IMR-90 (cell line): Measurements from ENCODE around the gene WIPF2. TPM values are rescaled to one million over a fixed set of nuclear protein-coding genes. Genes with fewer than 3 reads are reported as not detected.

Experiments
- ATAC-seq: fragments of 200-7000 bp; cut with Tn5 transposase; 2 replicates; pipeline ENCODE4 v1.9.1; 2020; ENCODE audit warnings: low read depth, mild to moderate bottlenecking, moderate library complexity
- BruUV-seq: library from RNA; stranded (reverse); fragments of 400-500 nt; replicated peaks from 2 replicates; lab custom pipeline; 2021; lab: Mats Ljungman, UMichigan
- CTCF ChIA-PET: fragments of 300-600 bp; formaldehyde crosslinking; extraction: SDS; loops from one replicate; lab custom pipeline; 2021; ENCODE audit warnings: antibody characterized with exemption; lab: Yijun Ruan, JAX
- POLR2A ChIA-PET: fragments of 300-600 bp; sonication (Branson Sonifier 250); formaldehyde crosslinking; loops from one replicate; lab custom pipeline; 2022; ENCODE audit warnings: antibody characterized with exemption; ENCODE audit not compliant: unreplicated experiment; lab: Charles Lee
- DNase-seq: peaks from one replicate; pipeline ENCODE4 v3.0.0; 2013
- H2AFZ ChIP-seq: replicated peaks from 2 replicates; pipeline ENCODE3; 2013; ENCODE audit warnings: low read length, mild to moderate bottlenecking; ENCODE audit not compliant: poor library complexity
- H2AK5ac ChIP-seq: 2 replicates; pipeline ENCODE4 v1.6.1; 2013; ENCODE audit warnings: low read depth, low read length, inconsistent platforms
- H2AK9ac ChIP-seq: replicated peaks from 2 replicates; pipeline ENCODE3; 2013; ENCODE audit warnings: mild to moderate bottlenecking, low read depth, low read length, moderate library complexity; ENCODE audit not compliant: poor library complexity
- H2BK120ac ChIP-seq: 2 replicates; pipeline ENCODE4 v1.6.1; 2013; ENCODE audit warnings: low read depth, low read length, inconsistent platforms
- H2BK15ac ChIP-seq: 3 replicates; pipeline ENCODE4 v1.6.1; 2013; ENCODE audit warnings: low read depth, low read length, inconsistent platforms
- H2BK20ac ChIP-seq: 2 replicates; pipeline ENCODE4 v1.6.1; 2013; ENCODE audit warnings: low read depth, mild to moderate bottlenecking, inconsistent platforms, low read length, moderate library complexity
- H2BK5ac ChIP-seq: 2 replicates; pipeline ENCODE4 v1.6.1; 2013; ENCODE audit warnings: mild to moderate bottlenecking, low read depth, low read length, inconsistent platforms; ENCODE audit not compliant: poor library complexity, severe bottlenecking
- H3K14ac ChIP-seq: replicated peaks from 2 replicates; pipeline ENCODE4 v1.6.1; 2013; ENCODE audit warnings: low read depth, low read length, inconsistent platforms
- H3K18ac ChIP-seq: 2 replicates; pipeline ENCODE4 v1.6.1; 2013; ENCODE audit warnings: low read depth, low read length, control low read depth
- H3K23ac ChIP-seq: 2 replicates; pipeline ENCODE4 v1.6.1; 2013; ENCODE audit warnings: low read depth, low read length, inconsistent platforms
- H3K27ac ChIP-seq: 2 replicates; pipeline ENCODE4 v1.5.1; 2013; ENCODE audit warnings: mild to moderate bottlenecking, control low read depth, low read length; ENCODE audit not compliant: insufficient read depth
- H3K27me3 ChIP-seq: 2 replicates; pipeline ENCODE4 v1.6.1; 2013; ENCODE audit warnings: low read length; ENCODE audit not compliant: control insufficient read depth, insufficient read depth
- H3K36me3 ChIP-seq: 2 replicates; pipeline ENCODE4 v1.6.1; 2013; ENCODE audit warnings: low read length, mixed read lengths; ENCODE audit not compliant: control insufficient read depth, insufficient read depth
- H3K4ac ChIP-seq: 2 replicates; pipeline ENCODE4 v1.6.1; 2013; ENCODE audit warnings: low read depth, low read length, inconsistent platforms
- H3K4me1 ChIP-seq: 2 replicates; pipeline ENCODE4 v1.6.1; 2013; ENCODE audit warnings: low read length, mixed read lengths; ENCODE audit not compliant: control insufficient read depth, insufficient read depth
- H3K4me2 ChIP-seq: 2 replicates; pipeline ENCODE4 v1.6.1; 2013; ENCODE audit warnings: low read depth, mild to moderate bottlenecking, control low read depth, low read length, moderate library complexity
- H3K4me3 ChIP-seq: 2 replicates; pipeline ENCODE4 v1.5.1; 2013; ENCODE audit warnings: low read depth, mild to moderate bottlenecking, control low read depth, low read length, moderate library complexity; ENCODE audit not compliant: insufficient read depth
- H3K56ac ChIP-seq: 2 replicates; pipeline ENCODE4 v1.6.1; 2013; ENCODE audit warnings: low read length, inconsistent platforms; ENCODE audit not compliant: insufficient read depth; ENCODE audit errors: extremely low read depth
- H3K79me1 ChIP-seq, 2 experiments: 2 replicates each; pipeline ENCODE4 v1.6.1; 2013; ENCODE audit warnings: low read length in 2 of 2, inconsistent platforms in 1 of 2, low read depth in 1 of 2
- H3K9ac ChIP-seq: 2 replicates; pipeline ENCODE4 v1.6.1; 2013; ENCODE audit warnings: low read depth, low read length, control low read depth
- H3K9me1 ChIP-seq: 2 replicates; pipeline ENCODE4 v1.6.1; 2013; ENCODE audit warnings: low read length, inconsistent platforms; ENCODE audit not compliant: insufficient read depth
- H3K9me3 ChIP-seq: 2 replicates; pipeline ENCODE4 v1.6.1; 2013; ENCODE audit warnings: low read length; ENCODE audit not compliant: control insufficient read depth, insufficient read depth
- H4K20me1 ChIP-seq: 2 replicates; pipeline ENCODE4 v1.6.1; 2013; ENCODE audit warnings: low read length, inconsistent platforms; ENCODE audit not compliant: insufficient read depth
- H4K5ac ChIP-seq: 2 replicates; pipeline ENCODE4 v1.6.1; 2013; ENCODE audit warnings: mild to moderate bottlenecking, low read depth, low read length, control low read depth
- H4K8ac ChIP-seq, 2 experiments: 2 replicates each; pipeline ENCODE4 v1.6.1; 2013; ENCODE audit warnings: low read depth in 2 of 2, low read length in 2 of 2, control low read depth in 1 of 2, inconsistent platforms in 1 of 2
- H4K91ac ChIP-seq: 2 replicates; pipeline ENCODE4 v1.6.1; 2013; ENCODE audit warnings: low read depth, low read length, inconsistent platforms; ENCODE audit not compliant: insufficient read depth
- BHLHE40 ChIP-seq: fragments of 150-350 bp; IDR thresholded peaks from 2 replicates; pipeline ENCODE4 v1.6.1; 2016; ENCODE audit warnings: mild to moderate bottlenecking, low read depth, low read length
- CEBPB ChIP-seq: IDR thresholded peaks from 2 replicates; pipeline ENCODE4 v1.6.1; 2012; ENCODE audit warnings: low read depth, low read length, improper control_type of control experiment
- CHD1 ChIP-seq: IDR thresholded peaks from 2 replicates; pipeline ENCODE4 v1.6.1; 2012; ENCODE audit warnings: low read depth, low read length, improper control_type of control experiment
- FOS ChIP-seq: fragments of 150-350 bp; IDR thresholded peaks from 2 replicates; pipeline ENCODE4 v1.6.1; 2016; ENCODE audit warnings: low read depth, low read length
- MAFK ChIP-seq: IDR thresholded peaks from 2 replicates; pipeline ENCODE4 v1.6.1; 2012; ENCODE audit warnings: low read depth, low read length, improper control_type of control experiment
- MAZ ChIP-seq: IDR thresholded peaks from 2 replicates; pipeline ENCODE4 v1.6.1; 2012; ENCODE audit warnings: low read depth, mild to moderate bottlenecking, low read length, improper control_type of control experiment, moderate library complexity, borderline replicate concordance
- MXI1 ChIP-seq: IDR thresholded peaks from 2 replicates; pipeline ENCODE4 v1.6.1; 2012; ENCODE audit warnings: low read depth, mild to moderate bottlenecking, low read length, moderate library complexity, borderline replicate concordance
- NFE2L2 ChIP-seq: fragments of 150-350 bp; IDR thresholded peaks from 2 replicates; pipeline ENCODE4 v1.6.1; 2016; ENCODE audit warnings: low read depth, mild to moderate bottlenecking, low read length
- POLR2A ChIP-seq: IDR thresholded peaks from 2 replicates; pipeline ENCODE4 v1.6.1; 2012; ENCODE audit warnings: mild to moderate bottlenecking, low read depth, low read length
- RAD21 ChIP-seq: IDR thresholded peaks from 2 replicates; pipeline ENCODE4 v1.6.1; 2012; ENCODE audit warnings: low read length, improper control_type of control experiment
- RCOR1 ChIP-seq: IDR thresholded peaks from 2 replicates; pipeline ENCODE4 v1.6.1; 2012; ENCODE audit warnings: mild to moderate bottlenecking, low read length, improper control_type of control experiment; ENCODE audit not compliant: insufficient replicate concordance
- RFX5 ChIP-seq: IDR thresholded peaks from 2 replicates; pipeline ENCODE4 v1.8.0; 2012; ENCODE audit warnings: low read depth, mild to moderate bottlenecking, low read length, moderate library complexity
- SMC3 ChIP-seq: fragments of 150-350 bp; IDR thresholded peaks from 2 replicates; pipeline ENCODE4 v1.6.1; 2016; ENCODE audit warnings: low read depth, mild to moderate bottlenecking, antibody characterized with exemption, low read length, moderate library complexity
- USF2 ChIP-seq: fragments of 150-350 bp; IDR thresholded peaks from 2 replicates; pipeline ENCODE4 v1.6.1; 2017; ENCODE audit warnings: mild to moderate bottlenecking, antibody characterized with exemption, low read length, low read depth
- WGBS, 2 experiments: methylation state at CpG; one replicate each; pipeline versions ENCODE4 v1.1.5 to v1.1.7; 2013; ENCODE audit warnings: missing lambda C conversion rate in 2 of 2; ENCODE audit not compliant: insufficient read length in 1 of 2; ENCODE audit errors: extremely low coverage in 2 of 2; 5-methylcytosine and 5-hydroxymethylcytosine counted together
- dilution Hi-C: fragments of 300-500 bp; cut with HindIII; formaldehyde crosslinking; loops from one replicate; pipeline ENCODE4 v1.14.3; 2018; ENCODE audit warnings: low sequenced_read_pairs; ENCODE audit not compliant: unreplicated experiment
- in situ Hi-C: fragments of 300-500 bp; cut with MboI; formaldehyde crosslinking; loops from 3 replicates; pipeline ENCODE4 v1.14.3; 2019; ENCODE audit warnings: low sequenced_read_pairs, inconsistent platforms, mixed read lengths
- intact Hi-C: fragments of 100-400 bp; cut with micrococcal nuclease; formaldehyde crosslinking; loops from 2 replicates; pipeline ENCODE4 v1.10.0; 2022
- polyA plus RNA-seq, 3 experiments: library from polyadenylated mRNA; depleted of rRNA; stranded (reverse); fragments of >200 nt; gene quantifications; 2 replicates each; pipeline ENCODE4 v1.2.3, GENCODE V29; 2012; ENCODE audit warnings: low replicate concordance in 1 of 3
- total RNA-seq: library from RNA; depleted of rRNA; stranded (reverse); fragments of >200 nt; gene quantifications from 2 replicates; pipeline ENCODE4 v1.2.3, GENCODE V29; 2012
- TF ChIP-seq, protein P1 (sequence below): fragments of 150-350 bp; IDR thresholded peaks from 2 replicates; pipeline ENCODE4 v1.6.1; 2016; ENCODE audit warnings: low read depth, mild to moderate bottlenecking, low read length, moderate library complexity, borderline replicate concordance
- TF ChIP-seq, protein P2 (sequence below): conservative IDR thresholded peaks from 2 replicates; pipeline ENCODE4 v1.5.1; 2012; ENCODE audit warnings: mild to moderate bottlenecking, low read depth, low read length, improper control_type of control experiment

Gene WIPF2
- total and polyA plus RNA-seq, 2 of the 4 experiments (the other 2 are of a cell fraction) = 2.0 to 8.9 TPM

DNA sequence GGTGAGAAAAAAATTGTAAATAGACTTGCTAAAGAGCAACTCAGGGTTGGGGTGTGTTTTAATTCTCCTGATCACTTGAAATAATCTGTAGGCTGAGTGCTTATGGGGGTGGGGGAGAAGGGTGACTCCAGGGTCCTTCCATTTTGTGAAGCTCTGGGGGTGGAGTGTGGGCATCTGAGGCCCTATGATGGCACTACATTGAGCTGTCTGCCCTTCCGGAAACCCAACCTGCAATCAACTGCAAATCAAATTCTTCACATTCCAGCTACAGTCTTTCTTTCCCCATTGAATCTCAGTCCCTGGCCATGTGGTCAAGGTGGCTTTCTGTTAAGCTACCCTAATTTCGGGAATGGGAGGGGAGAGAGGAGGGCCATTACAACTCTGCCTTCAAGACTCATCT lies 62.6 kb downstream of the WIPF2 start:
- H2BK120ac ChIP-seq = no peak overlapping the region
- WGBS, 2 experiments = no CpG with 5 or more reads among the region's 2 CpGs
- no peak overlapping the region for H3K4me2 ChIP-seq
- intact Hi-C loops (no loop called here), in situ Hi-C loops (loop anchor here (10.0 kb wide), 1 partner anchor 257 kb away; no protein-coding TSS in a partner anchor), dilution Hi-C loops (no loop called here)
- no peak overlapping the region for H3K9ac ChIP-seq
- no peak overlapping the region for H3K4ac ChIP-seq
- no peak overlapping the region for H3K27ac ChIP-seq
- no peak overlapping the region for H2AFZ ChIP-seq
- no peak for TF ChIP-seq MXI1
- TF ChIP-seq, protein P1, sequence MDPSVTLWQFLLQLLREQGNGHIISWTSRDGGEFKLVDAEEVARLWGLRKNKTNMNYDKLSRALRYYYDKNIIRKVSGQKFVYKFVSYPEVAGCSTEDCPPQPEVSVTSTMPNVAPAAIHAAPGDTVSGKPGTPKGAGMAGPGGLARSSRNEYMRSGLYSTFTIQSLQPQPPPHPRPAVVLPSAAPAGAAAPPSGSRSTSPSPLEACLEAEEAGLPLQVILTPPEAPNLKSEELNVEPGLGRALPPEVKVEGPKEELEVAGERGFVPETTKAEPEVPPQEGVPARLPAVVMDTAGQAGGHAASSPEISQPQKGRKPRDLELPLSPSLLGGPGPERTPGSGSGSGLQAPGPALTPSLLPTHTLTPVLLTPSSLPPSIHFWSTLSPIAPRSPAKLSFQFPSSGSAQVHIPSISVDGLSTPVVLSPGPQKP = no peak
- TF ChIP-seq RAD21 = no peak
- TF ChIP-seq RCOR1 = no peak
- no peak for TF ChIP-seq POLR2A
- TF ChIP-seq FOS = no peak
- no peak for TF ChIP-seq RFX5
- TF ChIP-seq SMC3 = no peak
- no peak for TF ChIP-seq CEBPB
- TF ChIP-seq USF2 = no peak
- no peak for TF ChIP-seq NFE2L2
- no peak for TF ChIP-seq CHD1
- TF ChIP-seq, protein P2, sequence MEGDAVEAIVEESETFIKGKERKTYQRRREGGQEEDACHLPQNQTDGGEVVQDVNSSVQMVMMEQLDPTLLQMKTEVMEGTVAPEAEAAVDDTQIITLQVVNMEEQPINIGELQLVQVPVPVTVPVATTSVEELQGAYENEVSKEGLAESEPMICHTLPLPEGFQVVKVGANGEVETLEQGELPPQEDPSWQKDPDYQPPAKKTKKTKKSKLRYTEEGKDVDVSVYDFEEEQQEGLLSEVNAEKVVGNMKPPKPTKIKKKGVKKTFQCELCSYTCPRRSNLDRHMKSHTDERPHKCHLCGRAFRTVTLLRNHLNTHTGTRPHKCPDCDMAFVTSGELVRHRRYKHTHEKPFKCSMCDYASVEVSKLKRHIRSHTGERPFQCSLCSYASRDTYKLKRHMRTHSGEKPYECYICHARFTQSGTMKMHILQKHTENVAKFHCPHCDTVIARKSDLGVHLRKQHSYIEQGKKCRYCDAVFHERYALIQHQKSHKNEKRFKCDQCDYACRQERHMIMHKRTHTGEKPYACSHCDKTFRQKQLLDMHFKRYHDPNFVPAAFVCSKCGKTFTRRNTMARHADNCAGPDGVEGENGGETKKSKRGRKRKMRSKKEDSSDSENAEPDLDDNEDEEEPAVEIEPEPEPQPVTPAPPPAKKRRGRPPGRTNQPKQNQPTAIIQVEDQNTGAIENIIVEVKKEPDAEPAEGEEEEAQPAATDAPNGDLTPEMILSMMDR = no peak
- no peak for TF ChIP-seq BHLHE40
- no peak for TF ChIP-seq MAFK
- no peak for TF ChIP-seq MAZ
- no peak overlapping the region for H2AK5ac ChIP-seq
- no peak overlapping the region for H3K23ac ChIP-seq
- H4K91ac ChIP-seq = no peak overlapping the region
- H3K9me3 ChIP-seq = no peaks in the 10 kb centered on the region
- peaks cover 5 to 8% of the 10 kb centered on the region in 2 experiments; a peak in 3 of 4 replicates for H3K79me1 ChIP-seq
- ChIA-PET POLR2A (no interaction called here), CTCF (interaction anchor here (0.7 kb wide), 1 partner anchor 217 kb away, joined by 3 read pairs; no protein-coding TSS in a partner anchor)
- H3K4me1 ChIP-seq = peaks cover 7% of the 10 kb centered on the region
- H4K8ac ChIP-seq = no peak overlapping the region
- DNase-seq (no peak), ATAC-seq (no peak)
- H4K20me1 ChIP-seq = peaks cover 7% of the 10 kb centered on the region; the same call in 1 of the 2 replicates
- no peak overlapping the region for H2AK9ac ChIP-seq
- H4K5ac ChIP-seq = no peak overlapping the region
- H3K9me1 ChIP-seq = peaks cover 11% of the 10 kb centered on the region
- no peaks in the 10 kb centered on the region for H3K27me3 ChIP-seq
- no peak overlapping the region for H3K4me3 ChIP-seq
- no peak overlapping the region for H2BK5ac ChIP-seq
- H3K56ac ChIP-seq = no peak overlapping the region
- H3K14ac ChIP-seq = no peak overlapping the region
- H2BK20ac ChIP-seq = no peak overlapping the region
- peaks cover 35% of the 10 kb centered on the region for H3K36me3 ChIP-seq
- H3K18ac ChIP-seq = no peak overlapping the region
- BruUV-seq = no TSS peak
- H2BK15ac ChIP-seq = no peak overlapping the region
